Activated naive CD8-positive, alpha-beta T cell treated with anti-CD3 and anti-CD28 coated beads, Interleukin-2, amount 10 ng/mL, durations not matched to agents 7 days and 5 days (primary cell): ENCODE results near the gene MAPKAP1. TPM values are rescaled to one million over a fixed set of nuclear protein-coding genes. Genes with fewer than 3 reads are reported as not detected.
A peak's percentile ranks its signal among the peaks of the same experiment; 100 is the strongest.

Experiments used
- ATAC-seq: fragments of 150-1000 bp; cut with Tn5 transposase; one replicate; pipeline ENCODE4 v1.10.0; 2021; ENCODE audit warnings: low read depth, moderate library complexity
- POLR2A ChIA-PET: fragments of 350-600 bp; sonication (Branson Sonifier 250); formaldehyde crosslinking; loops from one replicate; lab custom pipeline; 2021; ENCODE audit warnings: antibody characterized with exemption; lab: Charles Lee
- DNase-seq: peaks from one replicate; pipeline ENCODE4 v3.0.0; 2021
- H3K27ac Mint-ChIP-seq: one replicate; pipeline ENCODE4 v1.8.0; 2022; ENCODE audit warnings: mild to moderate bottlenecking, mixed read lengths
- H3K27me3 Mint-ChIP-seq: one replicate; pipeline ENCODE4 v1.8.0; 2022; ENCODE audit warnings: mild to moderate bottlenecking, moderate library complexity, mixed read lengths
- H3K36me3 Mint-ChIP-seq: one replicate; pipeline ENCODE4 v1.8.0; 2021; ENCODE audit warnings: mild to moderate bottlenecking, mixed read lengths
- H3K4me1 Mint-ChIP-seq: one replicate; pipeline ENCODE4 v1.8.0; 2021; ENCODE audit warnings: mixed read lengths
- H3K4me3 Mint-ChIP-seq: one replicate; pipeline ENCODE4 v1.8.0; 2022; ENCODE audit warnings: mild to moderate bottlenecking, moderate library complexity, mixed read lengths
- H3K9me3 Mint-ChIP-seq: one replicate; pipeline ENCODE4 v1.8.0; 2021; ENCODE audit warnings: mixed read lengths
- total RNA-seq, 2 experiments: library from RNA; stranded (reverse); gene quantifications; one replicate each; pipeline ENCODE4 v1.2.3, GENCODE V29; 2021

MAPKAP1 gene
- total RNA-seq, 2 experiments from 2014 or later: 48.2 to 51.5 TPM

DNA sequence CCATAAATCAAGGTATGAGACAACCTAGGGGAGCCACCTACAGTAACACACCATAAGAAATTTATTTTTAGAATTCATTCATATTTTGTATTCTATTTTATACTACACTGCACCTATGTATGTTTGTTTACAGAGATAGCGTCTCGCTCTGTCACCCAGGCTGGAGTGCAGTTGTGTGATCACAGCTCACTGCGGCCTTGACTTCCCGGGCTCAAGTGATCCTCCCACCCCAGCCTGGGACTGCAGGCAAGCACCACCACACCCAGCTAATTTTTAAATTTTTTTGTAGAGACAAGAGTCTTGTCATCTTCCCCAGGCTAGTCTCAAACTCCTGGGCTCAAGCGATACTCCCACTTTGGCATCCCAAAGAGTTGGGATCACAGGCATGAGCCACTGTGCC is 25.4 kb downstream of the MAPKAP1 start:
- Mint-ChIP-seq H3K4me3 (no peak overlapping the region), H3K9me3 (no peaks in the 10 kb centered on the region), H3K36me3 (peaks cover 15% of the 10 kb centered on the region), H3K27ac (no peak overlapping the region), H3K27me3 (no peaks in the 10 kb centered on the region), H3K4me1 (peaks cover 3% of the 10 kb centered on the region)
- ATAC-seq: no peak
- POLR2A ChIA-PET: no interaction called here
- DNase-seq: no peak

DNA sequence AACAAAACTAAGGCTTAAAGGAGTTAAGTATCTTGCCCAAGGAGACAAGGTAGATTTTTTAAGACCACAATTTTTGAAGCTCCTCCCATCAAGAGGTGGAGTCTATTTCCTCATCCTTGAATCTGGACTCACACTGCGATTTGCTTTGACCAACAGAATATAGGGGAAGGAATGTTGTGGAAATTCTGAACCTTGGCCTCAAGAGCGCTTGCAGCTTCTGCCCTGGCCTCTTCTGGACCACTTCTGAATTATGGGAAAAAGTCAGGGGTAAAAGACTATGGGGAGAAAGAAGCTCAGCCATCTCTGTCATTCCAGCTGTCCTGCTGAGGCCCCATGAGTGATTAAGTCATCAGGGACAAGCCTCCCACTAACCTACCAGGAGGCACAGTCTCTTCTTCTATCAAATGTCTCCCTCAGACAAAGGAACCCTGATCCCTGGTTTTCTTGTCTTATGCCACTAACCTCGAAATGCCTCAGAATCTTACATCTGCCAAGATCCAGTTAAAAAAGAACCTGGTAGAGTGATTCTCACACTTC is 25.9 kb downstream of the MAPKAP1 start:
- POLR2A ChIA-PET: no interaction called here
- Mint-ChIP-seq H3K4me1 (peaks cover 3% of the 10 kb centered on the region), H3K27ac (no peak overlapping the region), H3K27me3 (no peaks in the 10 kb centered on the region), H3K9me3 (no peaks in the 10 kb centered on the region), H3K36me3 (peaks cover 17% of the 10 kb centered on the region), H3K4me3 (no peak overlapping the region)
- DNase-seq: no peak
- no peak for ATAC-seq

GRCh38 chr9:125680445-125680844 is 26.6 kb downstream of the MAPKAP1 start:
- Mint-ChIP-seq H3K4me3 (no peak overlapping the region), H3K27ac (no peak overlapping the region), H3K27me3 (no peaks in the 10 kb centered on the region), H3K4me1 (peaks cover 5% of the 10 kb centered on the region), H3K36me3 (peaks cover 17% of the 10 kb centered on the region), H3K9me3 (no peaks in the 10 kb centered on the region)
- POLR2A ChIA-PET: no interaction called here
- ATAC-seq (no peak), DNase-seq (no peak)

DNA sequence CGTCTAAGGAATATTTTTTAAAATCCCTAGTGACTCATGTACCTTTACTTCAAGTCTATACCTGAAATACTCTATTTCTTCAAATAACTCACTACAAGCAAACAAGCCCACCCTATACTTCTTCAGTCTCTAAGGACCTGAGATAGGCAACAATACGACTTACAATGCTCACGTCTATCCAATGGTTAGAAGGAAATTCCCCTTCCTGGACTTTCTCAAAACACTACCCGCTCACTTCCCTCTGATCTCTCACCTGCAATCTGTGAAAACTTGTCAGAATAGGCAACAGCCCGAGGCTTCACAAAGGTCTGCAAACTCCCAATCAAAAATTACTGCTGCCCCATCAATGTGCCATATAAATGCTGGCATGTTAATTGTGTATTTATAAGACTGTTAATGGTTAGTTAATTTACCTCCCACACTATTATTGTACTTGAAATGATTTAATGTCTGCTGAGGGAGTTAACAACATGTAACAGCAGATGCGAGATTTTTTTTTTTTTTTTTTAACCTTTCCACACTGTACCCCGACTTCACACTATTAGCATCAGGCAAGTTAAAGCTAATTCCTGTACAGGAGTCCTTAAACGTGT is 27.3 kb downstream of the MAPKAP1 start:
- Mint-ChIP-seq H3K27me3 (no peaks in the 10 kb centered on the region), H3K4me3 (no peak overlapping the region), H3K36me3 (peaks cover 12% of the 10 kb centered on the region), H3K9me3 (no peaks in the 10 kb centered on the region), H3K27ac (no peak overlapping the region), H3K4me1 (peaks cover 7% of the 10 kb centered on the region)
- DNase-seq: no peak
- no peak for ATAC-seq
- POLR2A ChIA-PET: no interaction called here

- no peaks in the 10 kb centered on the region for H3K9me3 Mint-ChIP-seq
- H3K4me1 Mint-ChIP-seq: peaks cover 6% of the 10 kb centered on the region
- no peak overlapping the region for H3K4me3 Mint-ChIP-seq
- ATAC-seq (no peak), DNase-seq (no peak)
- peaks cover 15% of the 10 kb centered on the region for H3K36me3 Mint-ChIP-seq
- no peaks in the 10 kb centered on the region for H3K27me3 Mint-ChIP-seq
- POLR2A ChIA-PET: no interaction called here
- H3K27ac Mint-ChIP-seq: no peak overlapping the region
Measured at GRCh38 chr9:125674981-125675973, 31.7 kb downstream of the MAPKAP1 start.

GRCh38 chr9:125672876-125673275 is 34.1 kb downstream of the MAPKAP1 start:
- H3K36me3 Mint-ChIP-seq: peaks cover 16% of the 10 kb centered on the region
- no peaks in the 10 kb centered on the region for H3K27me3 Mint-ChIP-seq
- no peaks in the 10 kb centered on the region for H3K9me3 Mint-ChIP-seq
- DNase-seq (no peak), ATAC-seq (no peak)
- POLR2A ChIA-PET: no interaction called here
- no peak overlapping the region for H3K27ac Mint-ChIP-seq
- H3K4me3 Mint-ChIP-seq: no peak overlapping the region
- peaks cover 6% of the 10 kb centered on the region for H3K4me1 Mint-ChIP-seq

DNA sequence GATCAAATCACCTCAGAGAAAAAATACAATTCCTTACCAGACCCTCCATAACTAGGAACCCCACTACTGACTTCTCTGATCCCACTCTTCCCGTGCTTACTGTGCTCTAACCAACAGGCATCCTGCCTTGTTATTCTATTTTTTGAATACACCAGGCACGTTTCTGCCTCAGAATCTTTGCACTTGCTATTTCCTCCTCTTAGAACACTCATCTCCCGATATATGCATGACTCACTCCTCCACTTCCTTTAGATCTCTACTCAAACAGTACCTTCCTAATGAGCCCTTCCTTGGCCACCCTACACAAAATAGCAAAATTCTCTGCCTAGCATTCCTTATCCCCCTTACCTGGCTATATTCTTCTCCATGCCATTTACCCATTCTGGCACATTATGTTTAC is 43.9 kb downstream of the MAPKAP1 start:
- peak overlapping the region; percentile 37 for H3K4me3 Mint-ChIP-seq
- POLR2A ChIA-PET: no interaction called here
- no peak for DNase-seq
- ATAC-seq: peak; percentile 83
- H3K4me1 Mint-ChIP-seq: peaks cover 8% of the 10 kb centered on the region
- peaks cover 11% of the 10 kb centered on the region for H3K36me3 Mint-ChIP-seq
- peak overlapping the region; percentile 54 for H3K27ac Mint-ChIP-seq
- H3K27me3 Mint-ChIP-seq: no peaks in the 10 kb centered on the region
- H3K9me3 Mint-ChIP-seq: no peaks in the 10 kb centered on the region

DNA sequence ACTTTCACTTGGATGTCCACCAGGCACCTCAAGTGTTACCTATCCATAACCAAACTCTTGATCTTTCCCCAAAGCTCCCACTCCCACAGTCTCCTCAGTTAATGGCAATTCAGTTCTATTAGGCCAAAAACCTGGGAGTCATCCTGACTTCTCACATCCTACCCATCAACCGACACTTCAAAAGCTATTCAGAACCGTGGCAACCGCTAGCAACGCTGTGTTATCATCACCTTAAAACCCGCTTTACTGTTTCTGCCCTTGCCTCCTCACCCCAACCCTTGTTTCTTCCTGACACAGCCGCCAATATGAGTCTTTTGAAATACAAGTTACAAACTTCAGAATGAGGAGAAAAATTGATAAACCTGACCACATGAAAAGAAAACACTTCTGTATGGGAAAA is 46.5 kb downstream of the MAPKAP1 start:
- Mint-ChIP-seq H3K27ac (no peak overlapping the region), H3K9me3 (no peaks in the 10 kb centered on the region), H3K4me1 (peaks cover 8% of the 10 kb centered on the region), H3K4me3 (no peak overlapping the region), H3K36me3 (peaks cover 17% of the 10 kb centered on the region), H3K27me3 (no peaks in the 10 kb centered on the region)
- POLR2A ChIA-PET: no interaction called here
- DNase-seq (no peak), ATAC-seq (no peak)

GRCh38 chr9:125659954-125660353 is 47.1 kb downstream of the MAPKAP1 start:
- no peak overlapping the region for H3K4me3 Mint-ChIP-seq
- peaks cover 8% of the 10 kb centered on the region for H3K4me1 Mint-ChIP-seq
- no peaks in the 10 kb centered on the region for H3K27me3 Mint-ChIP-seq
- POLR2A ChIA-PET: no interaction called here
- H3K9me3 Mint-ChIP-seq: no peaks in the 10 kb centered on the region
- H3K36me3 Mint-ChIP-seq: peaks cover 15% of the 10 kb centered on the region
- ATAC-seq: no peak
- no peak for DNase-seq
- no peak overlapping the region for H3K27ac Mint-ChIP-seq

DNA sequence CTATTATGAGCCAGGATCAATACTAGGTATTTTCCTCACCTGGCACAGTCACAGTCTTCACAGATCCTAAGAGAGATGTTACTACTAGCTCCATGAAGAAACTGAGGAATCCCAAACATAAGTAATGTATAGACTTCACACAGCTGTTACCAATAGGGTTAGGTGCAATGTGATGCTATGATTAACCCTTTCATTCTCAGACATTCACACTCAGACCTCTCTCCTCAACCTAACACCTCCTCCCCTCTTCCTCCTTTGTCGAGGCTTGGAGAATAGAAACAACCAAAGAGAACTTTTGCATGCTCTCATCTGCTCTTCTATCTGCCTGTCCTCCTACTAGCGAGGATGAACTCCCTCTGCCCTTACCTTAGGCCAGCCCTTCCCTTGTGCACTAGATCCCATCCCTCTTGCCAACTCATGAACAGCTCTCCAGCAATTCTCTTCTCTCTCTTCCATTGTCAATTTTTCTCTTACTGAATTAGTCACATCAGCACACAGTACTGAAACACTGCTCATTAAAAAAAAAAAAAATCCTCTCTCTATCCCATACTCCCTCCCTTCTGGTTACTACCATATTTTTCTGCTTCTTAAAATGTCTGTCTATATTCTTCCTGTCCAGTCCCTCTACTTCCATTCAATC is 47.7 kb downstream of the MAPKAP1 start:
- H3K27me3 Mint-ChIP-seq: no peaks in the 10 kb centered on the region
- H3K9me3 Mint-ChIP-seq: no peaks in the 10 kb centered on the region
- POLR2A ChIA-PET: no interaction called here
- DNase-seq (no peak), ATAC-seq (no peak)
- H3K4me3 Mint-ChIP-seq: no peak overlapping the region
- H3K36me3 Mint-ChIP-seq: peaks cover 16% of the 10 kb centered on the region
- no peak overlapping the region for H3K27ac Mint-ChIP-seq
- H3K4me1 Mint-ChIP-seq: peaks cover 8% of the 10 kb centered on the region

GRCh38 chr9:125656560-125656959 is 50.4 kb downstream of the MAPKAP1 start:
- no peak overlapping the region for H3K27ac Mint-ChIP-seq
- POLR2A ChIA-PET: no interaction called here
- peaks cover 3% of the 10 kb centered on the region for H3K4me1 Mint-ChIP-seq

GRCh38 chr9:125655691-125656410 is 51.2 kb downstream of the MAPKAP1 start:
- Mint-ChIP-seq H3K4me3 (no peak overlapping the region), H3K27me3 (no peaks in the 10 kb centered on the region), H3K27ac (no peak overlapping the region), H3K9me3 (no peaks in the 10 kb centered on the region), H3K4me1 (peaks cover 3% of the 10 kb centered on the region), H3K36me3 (peaks cover 22% of the 10 kb centered on the region)
- POLR2A ChIA-PET: no interaction called here
- ATAC-seq (no peak), DNase-seq (no peak)

More at GRCh38 chr9:125656560-125656959, 50.4 kb downstream of the MAPKAP1 start:
- no peak for ATAC-seq
- H3K36me3 Mint-ChIP-seq: peaks cover 21% of the 10 kb centered on the region
- no peaks in the 10 kb centered on the region for H3K27me3 Mint-ChIP-seq
- no peaks in the 10 kb centered on the region for H3K9me3 Mint-ChIP-seq
- no peak overlapping the region for H3K4me3 Mint-ChIP-seq
- DNase-seq: no peak
